K562 (cell line): Measurements from ENCODE around the gene NT5C. TPM values are rescaled to one million over a fixed set of nuclear protein-coding genes. Genes with fewer than 3 reads are reported as not detected.

ENCODE experiments used
- GABPA ChIP-seq: fragments of 200-800 bp; sonication (Bioruptor generic); conservative IDR thresholded peaks from 2 replicates; pipeline ENCODE4 v1.6.1; 2016; ENCODE audit warnings: low read depth, missing genetic modification characterization, missing compliant biosample characterization
- HDGF ChIP-seq: fragments of 450-650 bp; IDR thresholded peaks from 2 replicates; pipeline ENCODE4 v1.6.1; 2016
- KAT7 ChIP-seq: sonication (generic); formaldehyde crosslinking; IDR thresholded peaks from 2 replicates; pipeline ENCODE4 v1.8.0; 2022; ENCODE audit warnings: missing genetic modification reagents, mild to moderate bottlenecking, borderline replicate concordance
- MAX ChIP-seq: sonication (generic); formaldehyde crosslinking; IDR thresholded peaks from 2 replicates; pipeline ENCODE4 v1.9.0; 2022; ENCODE audit warnings: mild to moderate bottlenecking, missing genetic modification reagents
- PHB ChIP-seq: fragments of 250-450 bp; sonication (Bioruptor Pico); IDR thresholded peaks from 2 replicates; pipeline ENCODE4 v1.5.0; 2021
- REST ChIP-seq, 2 experiments: fragments of 450-650 bp; formaldehyde crosslinking in 1 of 2; IDR thresholded peaks; 2 replicates each; pipeline versions ENCODE4 v1.4.0 to v1.6.1; 2014 to 2020; ENCODE audit warnings: mild to moderate bottlenecking in 2 of 2, borderline replicate concordance in 1 of 2, low read depth in 1 of 2
- ZNF592 ChIP-seq: fragments of 450-650 bp; IDR thresholded peaks from 2 replicates; pipeline ENCODE4 v1.6.1; 2017; ENCODE audit warnings: antibody characterized with exemption, mild to moderate bottlenecking
- polyA plus RNA-seq, 8 experiments: library from polyadenylated mRNA; depleted of rRNA in 4 of 8; stranded (reverse) in 5 of 8; unstranded in 3 of 8; fragments of >200 nt; fragmentation: Nextera tagmentation in 2 of 8; fragmentation: Illumina TruSeq in 1 of 8; extraction: Ambion mirVana in 2 of 8; extraction: Trizol in 1 of 8; gene quantifications; 2 replicates each; pipeline versions ENCODE4 v1.2.1 to v1.2.3, GENCODE V29; 2011 to 2014; ENCODE audit warnings: inconsistent platforms in 1 of 8, missing spikeins in 1 of 8
- total RNA-seq, 7 experiments: library from RNA; depleted of rRNA in 6 of 7; stranded (reverse); fragments of >200 nt in 6 of 7; fragmentation: Illumina TruSeq in 2 of 7; extraction: Trizol in 2 of 7; gene quantifications; 2 replicates each; pipeline versions ENCODE4 v1.2.1 to v1.2.3, GENCODE V29; 2011 to 2021; ENCODE audit warnings: low replicate concordance in 1 of 7
- TF ChIP-seq, protein P1 (sequence below): fragments of 450-650 bp; IDR thresholded peaks from 2 replicates; pipeline ENCODE4 v1.6.1; 2018; ENCODE audit not compliant: partially characterized antibody
- TF ChIP-seq, protein P2 (sequence below): sonication (generic); formaldehyde crosslinking; IDR thresholded peaks from 2 replicates; pipeline ENCODE4 v1.8.0; 2022; ENCODE audit warnings: mild to moderate bottlenecking, low read depth, missing genetic modification reagents

Gene NT5C
- total and polyA plus RNA-seq, 9 of the 15 experiments (the other 6 are each of a cell fraction or from before 2014, with no cell fraction given) = 2.9 to 205 (median 45.0) TPM

DNA sequence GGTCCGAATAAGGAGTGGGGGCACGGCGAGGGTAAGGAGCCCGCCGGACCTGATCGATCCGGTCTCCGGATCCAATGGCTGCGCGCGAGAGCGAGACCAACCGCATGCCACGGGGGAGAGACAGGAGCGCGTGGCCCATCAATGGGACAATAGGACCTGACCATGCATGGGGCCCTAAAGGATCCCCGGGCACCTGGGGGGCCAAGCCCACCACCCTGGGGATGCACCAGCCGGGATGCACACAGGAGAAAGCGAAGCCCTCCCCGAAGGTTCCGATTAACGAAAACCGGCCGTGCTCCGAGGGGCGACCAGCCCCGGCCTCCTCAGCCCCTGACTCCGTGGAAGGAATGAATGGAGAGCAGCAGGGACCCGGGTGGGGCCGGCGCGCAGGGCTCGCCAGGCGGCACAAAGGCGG, 22.2 kb upstream of the NT5C start (continued):
- TF ChIP-seq MAX (CRISPR knock-in tag) (peak; percentile 82), PHB (CRISPR knock-in tag) (0 out of 2 replicates have a peak, but pooled peaks have one; percentile 29), REST (IDR thresholded peaks at IDR 0.05; ENCODE audit: borderline replicate concordance) (peak; percentile 25; the same call in 1 of the 2 replicates), REST (CRISPR knock-in tag; IDR thresholded peaks at IDR 0.05; ENCODE audit: low read depth) (no peak), HDGF (no peak), KAT7 (CRISPR knock-in tag) (0 out of 2 replicates have a peak, but pooled peaks have one; percentile 53), ZNF592 (peak; percentile 14; the same call in 1 of the 2 replicates), GABPA (tag) (no peak)
- TF ChIP-seq, protein P1, sequence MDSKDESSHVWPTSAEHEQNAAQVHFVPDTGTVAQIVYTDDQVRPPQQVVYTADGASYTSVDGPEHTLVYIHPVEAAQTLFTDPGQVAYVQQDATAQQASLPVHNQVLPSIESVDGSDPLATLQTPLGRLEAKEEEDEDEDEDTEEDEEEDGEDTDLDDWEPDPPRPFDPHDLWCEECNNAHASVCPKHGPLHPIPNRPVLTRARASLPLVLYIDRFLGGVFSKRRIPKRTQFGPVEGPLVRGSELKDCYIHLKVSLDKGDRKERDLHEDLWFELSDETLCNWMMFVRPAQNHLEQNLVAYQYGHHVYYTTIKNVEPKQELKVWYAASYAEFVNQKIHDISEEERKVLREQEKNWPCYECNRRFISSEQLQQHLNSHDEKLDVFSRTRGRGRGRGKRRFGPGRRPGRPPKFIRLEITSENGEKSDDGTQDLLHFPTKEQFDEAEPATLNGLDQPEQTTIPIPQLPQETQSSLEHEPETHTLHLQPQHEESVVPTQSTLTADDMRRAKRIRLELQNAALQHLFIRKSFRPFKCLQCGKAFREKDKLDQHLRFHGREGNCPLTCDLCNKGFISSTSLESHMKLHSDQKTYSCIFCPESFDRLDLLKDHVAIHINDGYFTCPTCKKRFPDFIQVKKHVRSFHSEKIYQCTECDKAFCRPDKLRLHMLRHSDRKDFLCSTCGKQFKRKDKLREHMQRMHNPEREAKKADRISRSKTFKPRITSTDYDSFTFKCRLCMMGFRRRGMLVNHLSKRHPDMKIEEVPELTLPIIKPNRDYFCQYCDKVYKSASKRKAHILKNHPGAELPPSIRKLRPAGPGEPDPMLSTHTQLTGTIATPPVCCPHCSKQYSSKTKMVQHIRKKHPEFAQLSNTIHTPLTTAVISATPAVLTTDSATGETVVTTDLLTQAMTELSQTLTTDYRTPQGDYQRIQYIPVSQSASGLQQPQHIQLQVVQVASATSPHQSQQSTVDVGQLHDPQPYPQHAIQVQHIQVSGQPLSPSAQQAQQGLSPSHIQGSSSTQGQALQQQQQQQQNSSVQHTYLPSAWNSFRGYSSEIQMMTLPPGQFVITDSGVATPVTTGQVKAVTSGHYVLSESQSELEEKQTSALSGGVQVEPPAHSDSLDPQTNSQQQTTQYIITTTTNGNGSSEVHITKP = peak; percentile 54
- TF ChIP-seq, protein P2, sequence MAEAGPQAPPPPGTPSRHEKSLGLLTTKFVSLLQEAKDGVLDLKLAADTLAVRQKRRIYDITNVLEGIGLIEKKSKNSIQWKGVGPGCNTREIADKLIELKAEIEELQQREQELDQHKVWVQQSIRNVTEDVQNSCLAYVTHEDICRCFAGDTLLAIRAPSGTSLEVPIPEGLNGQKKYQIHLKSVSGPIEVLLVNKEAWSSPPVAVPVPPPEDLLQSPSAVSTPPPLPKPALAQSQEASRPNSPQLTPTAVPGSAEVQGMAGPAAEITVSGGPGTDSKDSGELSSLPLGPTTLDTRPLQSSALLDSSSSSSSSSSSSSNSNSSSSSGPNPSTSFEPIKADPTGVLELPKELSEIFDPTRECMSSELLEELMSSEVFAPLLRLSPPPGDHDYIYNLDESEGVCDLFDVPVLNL = peak; percentile 60; the same call in 1 of the 2 replicates
